Gastroesophageal sphincter (tissue), 3 donors: ENCODE measurements around the gene C4orf33.

Experiments
- EP300 ChIP-seq: sonication (generic); formaldehyde crosslinking; IDR thresholded peaks from one replicate; pipeline ENCODE4 v1.6.1; 2017; ENCODE audit warnings: antibody characterized with exemption, mild to moderate bottlenecking
- TF ChIP-seq, protein P1 (sequence below), 4 experiments: fragments of 200-600 bp in 2 of 4; fragments of 450-650 bp in 2 of 4; sonication (generic) in 1 of 4; IDR thresholded peaks; one replicate each; pipeline ENCODE4 v1.5.1; 2017 to 2019; ENCODE audit warnings: antibody characterized with exemption in 4 of 4, mild to moderate bottlenecking in 2 of 4, moderate library complexity in 2 of 4

DNA sequence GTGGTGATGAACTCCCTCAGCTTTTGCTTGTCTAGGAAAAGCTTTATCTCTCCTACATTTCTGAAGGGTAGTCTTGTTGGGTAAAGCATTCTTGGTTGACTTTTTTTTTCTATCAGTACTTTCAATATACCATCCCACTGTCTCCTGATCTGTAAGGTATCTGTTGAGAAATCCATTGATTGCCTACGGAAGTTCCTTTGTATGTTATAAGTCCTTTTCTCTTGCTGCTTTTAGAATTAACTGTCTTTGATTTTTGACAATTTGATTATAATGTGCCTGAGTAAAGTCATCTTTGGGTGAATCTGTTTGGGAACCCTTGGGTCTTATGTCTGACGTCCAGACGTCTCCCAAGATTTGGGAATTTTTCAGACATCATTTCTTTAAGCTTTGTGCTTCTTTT is 33.4 kb upstream of the C4orf33 start:
- TF ChIP-seq, protein P1, sequence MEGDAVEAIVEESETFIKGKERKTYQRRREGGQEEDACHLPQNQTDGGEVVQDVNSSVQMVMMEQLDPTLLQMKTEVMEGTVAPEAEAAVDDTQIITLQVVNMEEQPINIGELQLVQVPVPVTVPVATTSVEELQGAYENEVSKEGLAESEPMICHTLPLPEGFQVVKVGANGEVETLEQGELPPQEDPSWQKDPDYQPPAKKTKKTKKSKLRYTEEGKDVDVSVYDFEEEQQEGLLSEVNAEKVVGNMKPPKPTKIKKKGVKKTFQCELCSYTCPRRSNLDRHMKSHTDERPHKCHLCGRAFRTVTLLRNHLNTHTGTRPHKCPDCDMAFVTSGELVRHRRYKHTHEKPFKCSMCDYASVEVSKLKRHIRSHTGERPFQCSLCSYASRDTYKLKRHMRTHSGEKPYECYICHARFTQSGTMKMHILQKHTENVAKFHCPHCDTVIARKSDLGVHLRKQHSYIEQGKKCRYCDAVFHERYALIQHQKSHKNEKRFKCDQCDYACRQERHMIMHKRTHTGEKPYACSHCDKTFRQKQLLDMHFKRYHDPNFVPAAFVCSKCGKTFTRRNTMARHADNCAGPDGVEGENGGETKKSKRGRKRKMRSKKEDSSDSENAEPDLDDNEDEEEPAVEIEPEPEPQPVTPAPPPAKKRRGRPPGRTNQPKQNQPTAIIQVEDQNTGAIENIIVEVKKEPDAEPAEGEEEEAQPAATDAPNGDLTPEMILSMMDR (IDR thresholded peaks at IDR 0.05) = no peak
- TF ChIP-seq EP300 = no peak
